IMR-90 (cell line): ENCODE measurements around the gene CSNK1D. TPM values are rescaled to one million over a fixed set of nuclear protein-coding genes. Genes with fewer than 3 reads are reported as not detected.
A peak's percentile ranks its signal among the peaks of the same experiment; 100 is the strongest.

Experiments
- ATAC-seq: fragments of 200-7000 bp; cut with Tn5 transposase; 2 replicates; pipeline ENCODE4 v1.9.1; 2020; ENCODE audit warnings: low read depth, mild to moderate bottlenecking, moderate library complexity
- BruUV-seq: library from RNA; stranded (reverse); fragments of 400-500 nt; replicated peaks from 2 replicates; lab custom pipeline; 2021; lab: Mats Ljungman, UMichigan
- CTCF ChIA-PET: fragments of 300-600 bp; formaldehyde crosslinking; extraction: SDS; loops from one replicate; lab custom pipeline; 2021; ENCODE audit warnings: antibody characterized with exemption; lab: Yijun Ruan, JAX
- POLR2A ChIA-PET: fragments of 300-600 bp; sonication (Branson Sonifier 250); formaldehyde crosslinking; loops from one replicate; lab custom pipeline; 2022; ENCODE audit warnings: antibody characterized with exemption; ENCODE audit not compliant: unreplicated experiment; lab: Charles Lee
- DNase-seq: peaks from one replicate; pipeline ENCODE4 v3.0.0; 2013
- H2AFZ ChIP-seq: replicated peaks from 2 replicates; pipeline ENCODE3; 2013; ENCODE audit warnings: low read length, mild to moderate bottlenecking; ENCODE audit not compliant: poor library complexity
- H2AK5ac ChIP-seq: 2 replicates; pipeline ENCODE4 v1.6.1; 2013; ENCODE audit warnings: low read depth, low read length, inconsistent platforms
- H2AK9ac ChIP-seq: replicated peaks from 2 replicates; pipeline ENCODE3; 2013; ENCODE audit warnings: mild to moderate bottlenecking, low read depth, low read length, moderate library complexity; ENCODE audit not compliant: poor library complexity
- H2BK120ac ChIP-seq: 2 replicates; pipeline ENCODE4 v1.6.1; 2013; ENCODE audit warnings: low read depth, low read length, inconsistent platforms
- H2BK15ac ChIP-seq: 3 replicates; pipeline ENCODE4 v1.6.1; 2013; ENCODE audit warnings: low read depth, low read length, inconsistent platforms
- H2BK20ac ChIP-seq: 2 replicates; pipeline ENCODE4 v1.6.1; 2013; ENCODE audit warnings: low read depth, mild to moderate bottlenecking, inconsistent platforms, low read length, moderate library complexity
- H2BK5ac ChIP-seq: 2 replicates; pipeline ENCODE4 v1.6.1; 2013; ENCODE audit warnings: mild to moderate bottlenecking, low read depth, low read length, inconsistent platforms; ENCODE audit not compliant: poor library complexity, severe bottlenecking
- H3K14ac ChIP-seq: replicated peaks from 2 replicates; pipeline ENCODE4 v1.6.1; 2013; ENCODE audit warnings: low read depth, low read length, inconsistent platforms
- H3K18ac ChIP-seq: 2 replicates; pipeline ENCODE4 v1.6.1; 2013; ENCODE audit warnings: low read depth, low read length, control low read depth
- H3K23ac ChIP-seq: 2 replicates; pipeline ENCODE4 v1.6.1; 2013; ENCODE audit warnings: low read depth, low read length, inconsistent platforms
- H3K27ac ChIP-seq: 2 replicates; pipeline ENCODE4 v1.5.1; 2013; ENCODE audit warnings: mild to moderate bottlenecking, control low read depth, low read length; ENCODE audit not compliant: insufficient read depth
- H3K27me3 ChIP-seq: 2 replicates; pipeline ENCODE4 v1.6.1; 2013; ENCODE audit warnings: low read length; ENCODE audit not compliant: control insufficient read depth, insufficient read depth
- H3K36me3 ChIP-seq: 2 replicates; pipeline ENCODE4 v1.6.1; 2013; ENCODE audit warnings: low read length, mixed read lengths; ENCODE audit not compliant: control insufficient read depth, insufficient read depth
- H3K4ac ChIP-seq: 2 replicates; pipeline ENCODE4 v1.6.1; 2013; ENCODE audit warnings: low read depth, low read length, inconsistent platforms
- H3K4me1 ChIP-seq: 2 replicates; pipeline ENCODE4 v1.6.1; 2013; ENCODE audit warnings: low read length, mixed read lengths; ENCODE audit not compliant: control insufficient read depth, insufficient read depth
- H3K4me2 ChIP-seq: 2 replicates; pipeline ENCODE4 v1.6.1; 2013; ENCODE audit warnings: low read depth, mild to moderate bottlenecking, control low read depth, low read length, moderate library complexity
- H3K4me3 ChIP-seq: 2 replicates; pipeline ENCODE4 v1.5.1; 2013; ENCODE audit warnings: low read depth, mild to moderate bottlenecking, control low read depth, low read length, moderate library complexity; ENCODE audit not compliant: insufficient read depth
- H3K56ac ChIP-seq: 2 replicates; pipeline ENCODE4 v1.6.1; 2013; ENCODE audit warnings: low read length, inconsistent platforms; ENCODE audit not compliant: insufficient read depth; ENCODE audit errors: extremely low read depth
- H3K79me1 ChIP-seq, 2 experiments: 2 replicates each; pipeline ENCODE4 v1.6.1; 2013; ENCODE audit warnings: low read length in 2 of 2, inconsistent platforms in 1 of 2, low read depth in 1 of 2
- H3K9ac ChIP-seq: 2 replicates; pipeline ENCODE4 v1.6.1; 2013; ENCODE audit warnings: low read depth, low read length, control low read depth
- H3K9me1 ChIP-seq: 2 replicates; pipeline ENCODE4 v1.6.1; 2013; ENCODE audit warnings: low read length, inconsistent platforms; ENCODE audit not compliant: insufficient read depth
- H3K9me3 ChIP-seq: 2 replicates; pipeline ENCODE4 v1.6.1; 2013; ENCODE audit warnings: low read length; ENCODE audit not compliant: control insufficient read depth, insufficient read depth
- H4K20me1 ChIP-seq: 2 replicates; pipeline ENCODE4 v1.6.1; 2013; ENCODE audit warnings: low read length, inconsistent platforms; ENCODE audit not compliant: insufficient read depth
- H4K5ac ChIP-seq: 2 replicates; pipeline ENCODE4 v1.6.1; 2013; ENCODE audit warnings: mild to moderate bottlenecking, low read depth, low read length, control low read depth
- H4K8ac ChIP-seq, 2 experiments: 2 replicates each; pipeline ENCODE4 v1.6.1; 2013; ENCODE audit warnings: low read depth in 2 of 2, low read length in 2 of 2, control low read depth in 1 of 2, inconsistent platforms in 1 of 2
- H4K91ac ChIP-seq: 2 replicates; pipeline ENCODE4 v1.6.1; 2013; ENCODE audit warnings: low read depth, low read length, inconsistent platforms; ENCODE audit not compliant: insufficient read depth
- BHLHE40 ChIP-seq: fragments of 150-350 bp; IDR thresholded peaks from 2 replicates; pipeline ENCODE4 v1.6.1; 2016; ENCODE audit warnings: mild to moderate bottlenecking, low read depth, low read length
- CHD1 ChIP-seq: IDR thresholded peaks from 2 replicates; pipeline ENCODE4 v1.6.1; 2012; ENCODE audit warnings: low read depth, low read length, improper control_type of control experiment
- ELK1 ChIP-seq: fragments of 150-350 bp; IDR thresholded peaks from 2 replicates; pipeline ENCODE4 v1.6.1; 2016; ENCODE audit warnings: low read depth, mild to moderate bottlenecking, low read length, moderate library complexity, borderline replicate concordance
- NFE2L2 ChIP-seq: fragments of 150-350 bp; IDR thresholded peaks from 2 replicates; pipeline ENCODE4 v1.6.1; 2016; ENCODE audit warnings: low read depth, mild to moderate bottlenecking, low read length
- POLR2A ChIP-seq: IDR thresholded peaks from 2 replicates; pipeline ENCODE4 v1.6.1; 2012; ENCODE audit warnings: mild to moderate bottlenecking, low read depth, low read length
- USF2 ChIP-seq: fragments of 150-350 bp; IDR thresholded peaks from 2 replicates; pipeline ENCODE4 v1.6.1; 2017; ENCODE audit warnings: mild to moderate bottlenecking, antibody characterized with exemption, low read length, low read depth
- WGBS, 2 experiments: methylation state at CpG; one replicate each; pipeline versions ENCODE4 v1.1.5 to v1.1.7; 2013; ENCODE audit warnings: missing lambda C conversion rate in 2 of 2; ENCODE audit not compliant: insufficient read length in 1 of 2; ENCODE audit errors: extremely low coverage in 2 of 2; 5-methylcytosine and 5-hydroxymethylcytosine counted together
- dilution Hi-C: fragments of 300-500 bp; cut with HindIII; formaldehyde crosslinking; loops from one replicate; pipeline ENCODE4 v1.14.3; 2018; ENCODE audit warnings: low sequenced_read_pairs; ENCODE audit not compliant: unreplicated experiment
- in situ Hi-C: fragments of 300-500 bp; cut with MboI; formaldehyde crosslinking; loops from 3 replicates; pipeline ENCODE4 v1.14.3; 2019; ENCODE audit warnings: low sequenced_read_pairs, inconsistent platforms, mixed read lengths
- intact Hi-C: fragments of 100-400 bp; cut with micrococcal nuclease; formaldehyde crosslinking; loops from 2 replicates; pipeline ENCODE4 v1.10.0; 2022
- polyA plus RNA-seq, 3 experiments: library from polyadenylated mRNA; depleted of rRNA; stranded (reverse); fragments of >200 nt; gene quantifications; 2 replicates each; pipeline ENCODE4 v1.2.3, GENCODE V29; 2012; ENCODE audit warnings: low replicate concordance in 1 of 3
- total RNA-seq: library from RNA; depleted of rRNA; stranded (reverse); fragments of >200 nt; gene quantifications from 2 replicates; pipeline ENCODE4 v1.2.3, GENCODE V29; 2012

The CSNK1D gene
- total and polyA plus RNA-seq, 2 of the 4 experiments (the other 2 are of a cell fraction), result 47.1 to 186 TPM

GRCh38 chr17:82297280-82297713, 23.8 kb upstream of the CSNK1D start:
- peak overlapping the region; percentile 99 for H2BK5ac ChIP-seq
- H2AFZ ChIP-seq, result peak overlapping the region; percentile 68
- DNase-seq (no peak), ATAC-seq (no peak)
- peak overlapping the region; percentile 37; the same call in 1 of the 2 replicates for H3K4me3 ChIP-seq
- H3K79me1 ChIP-seq, result peaks cover 0 to 19% of the 10 kb centered on the region in 2 experiments; a peak in 2 of 4 replicates
- H2BK20ac ChIP-seq, result peak overlapping the region; percentile 92
- peak overlapping the region; percentile 95; the same call in 1 of the 2 replicates for H3K23ac ChIP-seq
- intact Hi-C loops (no loop called here), dilution Hi-C loops (no loop called here), in situ Hi-C loops (no loop called here)
- no TSS peak for BruUV-seq
- 89% methylated on average over 14 of the region's 19 CpGs; no CpG with 5 or more reads in 1 of the 2 experiments for WGBS, 2 experiments
- ChIA-PET CTCF (interaction anchor here (0.6 kb wide), 1 partner anchor 50 kb away, joined by 3 read pairs; no protein-coding TSS in a partner anchor), POLR2A (no interaction called here)
- peak overlapping the region; percentile 97 for H2BK120ac ChIP-seq
- no peaks in the 10 kb centered on the region for H3K9me3 ChIP-seq
- H2AK5ac ChIP-seq, result peak overlapping the region; percentile 97
- H2AK9ac ChIP-seq, result peak overlapping the region; percentile 70
- H4K5ac ChIP-seq, result peak overlapping the region; percentile 95
- H3K36me3 ChIP-seq, result no peaks in the 10 kb centered on the region
- H3K4me1 ChIP-seq, result peaks cover 26% of the 10 kb centered on the region
- H3K9ac ChIP-seq, result peak overlapping the region; percentile 74
- peak overlapping the region; percentile 71 to 97 for H4K8ac ChIP-seq
- H3K4ac ChIP-seq, result peak overlapping the region; percentile 97
- H3K27me3 ChIP-seq, result no peaks in the 10 kb centered on the region
- H2BK15ac ChIP-seq, result peak overlapping the region; percentile 76; the same call in 2 of the 3 replicates
- no peaks in the 10 kb centered on the region; the same call in 1 of the 2 replicates for H4K20me1 ChIP-seq
- peak overlapping the region; percentile 78 for H3K18ac ChIP-seq
- H3K27ac ChIP-seq, result peak overlapping the region; percentile 98
- H3K14ac ChIP-seq, result peak overlapping the region; percentile 89
- peaks cover 13% of the 10 kb centered on the region for H3K9me1 ChIP-seq
- H3K56ac ChIP-seq, result peak overlapping the region; percentile 50; the same call in 1 of the 2 replicates
- H4K91ac ChIP-seq, result peak overlapping the region; percentile 93
- H3K4me2 ChIP-seq, result peak overlapping the region; percentile 89
- no peak for TF ChIP-seq CHD1
- no peak for TF ChIP-seq NFE2L2
- peak; percentile 75; the same call in 1 of the 2 replicates for TF ChIP-seq BHLHE40
- no peak for TF ChIP-seq POLR2A
- no peak for TF ChIP-seq ELK1
- no peak for TF ChIP-seq USF2
